A673 (cell line): Measurements from ENCODE around the gene DYNLT5.

Experiments
- EZH2 ChIP-seq: fragments of 200-600 bp; sonication (generic); IDR thresholded peaks from 2 replicates; pipeline ENCODE4 v1.6.1; 2017; ENCODE audit warnings: borderline replicate concordance, low read depth, mild to moderate bottlenecking, mixed read lengths, antibody characterized with exemption, low read length; ENCODE audit not compliant: poor library complexity, severe bottlenecking
- TF ChIP-seq, protein P1 (sequence below): fragments of 300-800, 200-600 bp; sonication (generic); conservative IDR thresholded peaks from 2 replicates; pipeline ENCODE4 v1.5.1; 2017; ENCODE audit warnings: low read depth, mild to moderate bottlenecking, antibody characterized with exemption, low read length, moderate library complexity, mixed read lengths

DNA sequence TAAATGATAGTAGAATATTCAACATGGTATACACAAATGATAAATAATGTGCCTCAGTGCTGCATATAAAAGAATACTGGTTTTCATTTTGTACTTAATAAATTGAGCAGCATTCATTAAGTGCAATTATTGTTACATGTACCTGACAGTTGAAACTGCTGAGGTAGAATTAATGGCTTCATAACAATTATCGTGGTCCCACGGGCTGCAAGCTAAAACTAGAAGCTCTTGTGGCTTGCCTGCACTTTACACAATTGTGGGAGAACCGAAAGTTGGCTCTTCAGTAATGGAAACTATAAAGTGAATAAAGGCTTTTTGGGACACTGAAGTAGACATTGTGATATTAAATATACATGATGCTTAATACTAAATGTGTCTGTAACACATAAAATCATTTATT is 25.6 kb downstream of the DYNLT5 start:
- TF ChIP-seq, protein P1, sequence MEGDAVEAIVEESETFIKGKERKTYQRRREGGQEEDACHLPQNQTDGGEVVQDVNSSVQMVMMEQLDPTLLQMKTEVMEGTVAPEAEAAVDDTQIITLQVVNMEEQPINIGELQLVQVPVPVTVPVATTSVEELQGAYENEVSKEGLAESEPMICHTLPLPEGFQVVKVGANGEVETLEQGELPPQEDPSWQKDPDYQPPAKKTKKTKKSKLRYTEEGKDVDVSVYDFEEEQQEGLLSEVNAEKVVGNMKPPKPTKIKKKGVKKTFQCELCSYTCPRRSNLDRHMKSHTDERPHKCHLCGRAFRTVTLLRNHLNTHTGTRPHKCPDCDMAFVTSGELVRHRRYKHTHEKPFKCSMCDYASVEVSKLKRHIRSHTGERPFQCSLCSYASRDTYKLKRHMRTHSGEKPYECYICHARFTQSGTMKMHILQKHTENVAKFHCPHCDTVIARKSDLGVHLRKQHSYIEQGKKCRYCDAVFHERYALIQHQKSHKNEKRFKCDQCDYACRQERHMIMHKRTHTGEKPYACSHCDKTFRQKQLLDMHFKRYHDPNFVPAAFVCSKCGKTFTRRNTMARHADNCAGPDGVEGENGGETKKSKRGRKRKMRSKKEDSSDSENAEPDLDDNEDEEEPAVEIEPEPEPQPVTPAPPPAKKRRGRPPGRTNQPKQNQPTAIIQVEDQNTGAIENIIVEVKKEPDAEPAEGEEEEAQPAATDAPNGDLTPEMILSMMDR = no peak
- no peak for TF ChIP-seq EZH2
